ENCODE data around the gene REEP1. TPM values are rescaled to one million over a fixed set of nuclear protein-coding genes. Genes with fewer than 3 reads are reported as not detected.
A peak's percentile ranks its signal among the peaks of the same experiment; 100 is the strongest.

The REEP1 gene
- total and polyA plus RNA-seq, 2 of the 13 experiments (the other 11 are each of a cell fraction or from before 2014, with no cell fraction given): 0.27 TPM; not detected in 1

GRCh38 chr2:86221066-86221684 is 116.3 kb downstream of the REEP1 start:
- FAIRE-seq: peak; percentile 95
- TF ChIP-seq ZNF567 (CRISPR knock-in tag; IDR thresholded peaks at IDR 0.05; ENCODE audit: borderline replicate concordance): no peak
- TF ChIP-seq MXD3 (CRISPR knock-in tag; IDR thresholded peaks at IDR 0.05): no peak
- no peak for TF ChIP-seq TRIM24 (CRISPR knock-in tag; IDR thresholded peaks at IDR 0.05)
- TF ChIP-seq FOXK1 (CRISPR knock-in tag; IDR thresholded peaks at IDR 0.05; ENCODE audit: borderline replicate concordance, low read depth): no peak
- no peak for TF ChIP-seq MXD1 (CRISPR knock-in tag; IDR thresholded peaks at IDR 0.05)
- no peak for TF ChIP-seq MLXIP (CRISPR knock-in tag; IDR thresholded peaks at IDR 0.05; ENCODE audit: borderline replicate concordance)
- TF ChIP-seq PLSCR1 (CRISPR knock-in tag; IDR thresholded peaks at IDR 0.05; ENCODE audit: borderline replicate concordance): no peak
- TF ChIP-seq RBM22 (optimal IDR thresholded peaks at IDR 0.05; ENCODE audit: low read length): no peak
- no peak for TF ChIP-seq NFIC (IDR thresholded peaks at IDR 0.05; ENCODE audit: low read length)
- no peak for TF ChIP-seq ARNT2 (CRISPR knock-in tag; IDR thresholded peaks at IDR 0.05; ENCODE audit: low read depth)
- no peak for TF ChIP-seq TERF1 (CRISPR knock-in tag; IDR thresholded peaks at IDR 0.05)
- no peak for TF ChIP-seq ZKSCAN5 (CRISPR knock-in tag; IDR thresholded peaks at IDR 0.05)
- TF ChIP-seq ATF2 (CRISPR knock-in tag; IDR thresholded peaks at IDR 0.05): peak; percentile 32; the same call in 1 of the 2 replicates
- TF ChIP-seq MLX (CRISPR knock-in tag; IDR thresholded peaks at IDR 0.05): no peak
- TF ChIP-seq REPIN1 (CRISPR knock-in tag; IDR thresholded peaks at IDR 0.05; ENCODE audit: borderline replicate concordance, low read depth): peak; percentile 55; the same call in 1 of the 2 replicates

More at GRCh38 chr2:86221066-86221684, 116.3 kb downstream of the REEP1 start:
- DNase-seq (ENCODE audit: low spot score): peak; percentile 62
- Histone ChIP-seq H3K9ac (ENCODE audit: insufficient read depth, low read depth, low read length) (no peak overlapping the region), H2AFZ (ENCODE audit: low read length) (no peak overlapping the region), H3K4me2 (ENCODE audit: low read depth, low read length) (peak overlapping the region; percentile 36; the same call in 1 of the 2 replicates), H4K20me1 (ENCODE audit: insufficient read depth, low read length) (no peaks in the 10 kb centered on the region), H3K4me3 (replicated peaks in 1 of 3; ENCODE audit: insufficient read depth in 1 of 3, low read depth in 2 of 3, low read length in 3 of 3) (no peak overlapping the region), H3K36me3 (replicated peaks in 1 of 2; ENCODE audit: control insufficient read depth in 1 of 2, insufficient read depth in 2 of 2, low read length in 2 of 2) (no peaks in the 10 kb centered on the region), H3K79me2 (ENCODE audit: insufficient read depth, low read length) (no peaks in the 10 kb centered on the region), H3K9me3 (ENCODE audit: low read length) (no peaks in the 10 kb centered on the region), H3K27me3 (ENCODE audit: control insufficient read depth in 1 of 2, insufficient read depth in 2 of 2, low read length in 2 of 2) (peaks cover 4 to 11% of the 10 kb centered on the region in 2 experiments; a peak in 2 of 5 replicates), H3K4me1 (ENCODE audit: insufficient read depth, low read length) (peaks cover 57% of the 10 kb centered on the region), H3K27ac (ENCODE audit: extremely low read length, insufficient read depth, low read length) (no peak overlapping the region)
- ChIA-PET POLR2A (interaction anchor here (0.9 kb wide), 1 partner anchor 220 kb away, joined by 3 read pairs; the partner anchor contains the start of gene KDM3A), CTCF (ENCODE audit: low intra/inter-chr PET ratio, low total read pairs) (interaction anchor here (1.9 to 2.1 kb wide), 2 partner anchors 147 to 152 kb away, joined by 23 to 28 read pairs; no protein-coding TSS in a partner anchor)
- 19% methylated on average over 5 of the region's 5 CpGs for WGBS (ENCODE audit: low lambda C conversion rate)
- ATAC-seq: peak; percentile 75
- in situ Hi-C loops (cut with HindIII; ENCODE audit: extremely low pct_ligation_motif_present, low pct_unique_long_range_greater_than_20kb): loop anchor here (5.0 kb wide), 1 partner anchor 151 kb away; no protein-coding TSS in a partner anchor
- no TSS peak for BruUV-seq (replicated peaks)
- intact Hi-C loops (cut with micrococcal nuclease; ENCODE audit: unreplicated experiment): loop anchor here (1.0 to 2.0 kb wide), 2 partner anchors 147 to 152 kb away; no protein-coding TSS in a partner anchor
